HPDE6-E6E7 (cell line): ENCODE results near the gene PNMA6E.

Source experiments
- DNase-seq: peaks from one replicate; pipeline ENCODE4 v3.0.0; 2011; ENCODE audit warnings: missing footprints; ENCODE audit errors: extremely low spot score

PNMA6E gene

DNA sequence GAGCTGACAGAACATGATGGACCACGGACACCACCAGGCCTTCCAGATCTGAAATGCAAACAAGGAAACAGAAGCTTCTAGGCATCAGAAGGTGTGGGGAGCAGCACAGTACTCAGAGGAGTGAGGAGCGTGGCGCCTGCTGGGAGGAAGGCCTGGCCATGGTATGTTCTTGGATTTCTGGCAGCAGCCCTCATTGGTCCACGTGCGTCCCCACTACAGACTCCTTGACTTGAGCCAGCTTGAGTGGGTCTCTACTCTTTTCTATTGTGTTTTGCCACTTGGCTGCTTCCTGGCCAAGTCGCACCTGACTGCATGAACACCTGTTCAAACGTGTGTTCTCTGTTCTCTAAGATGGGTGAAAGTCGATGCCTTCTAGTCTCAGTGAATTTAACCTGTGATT is 49.2 kb downstream of the PNMA6E start:
- no peak for DNase-seq

DNA sequence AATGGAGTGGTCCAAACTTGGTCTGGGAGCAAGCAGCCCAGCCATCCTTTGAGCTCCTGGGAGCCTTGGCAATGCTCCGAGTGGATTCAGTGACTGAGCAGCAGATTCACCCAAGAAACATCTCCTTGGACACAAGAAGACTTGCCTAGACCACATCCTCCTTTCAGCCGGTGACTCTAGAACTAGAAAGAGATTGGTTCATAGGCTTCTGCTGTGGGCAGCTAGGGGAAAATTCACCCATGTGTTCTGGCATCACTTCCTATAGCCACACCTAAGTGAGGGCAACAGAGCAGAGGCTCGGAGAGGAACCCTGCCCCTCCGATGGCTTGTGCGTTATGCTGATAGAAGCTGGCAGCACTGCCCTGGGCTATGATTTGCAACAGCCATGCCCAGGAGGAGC is 51.2 kb downstream of the PNMA6E start:
- no peak for DNase-seq

DNA sequence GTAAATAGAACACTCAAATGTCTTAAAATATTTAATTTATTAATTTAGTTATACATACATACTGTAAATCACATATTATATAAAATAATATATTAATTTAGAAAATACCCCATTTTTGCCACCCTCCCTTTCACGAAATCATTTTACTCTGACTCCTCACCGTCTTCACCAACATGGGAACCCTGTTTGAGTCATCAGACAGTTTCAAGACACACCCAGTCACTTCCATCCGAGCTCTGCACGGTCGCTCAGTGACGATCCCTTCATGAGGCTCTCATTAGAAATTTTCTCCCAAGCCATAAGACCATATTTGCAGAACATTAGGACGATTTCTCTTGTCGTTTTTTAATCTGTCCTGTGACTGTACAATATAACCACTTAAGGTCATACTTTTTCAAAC is 52.7 kb downstream of the PNMA6E start:
- DNase-seq: no peak

DNA sequence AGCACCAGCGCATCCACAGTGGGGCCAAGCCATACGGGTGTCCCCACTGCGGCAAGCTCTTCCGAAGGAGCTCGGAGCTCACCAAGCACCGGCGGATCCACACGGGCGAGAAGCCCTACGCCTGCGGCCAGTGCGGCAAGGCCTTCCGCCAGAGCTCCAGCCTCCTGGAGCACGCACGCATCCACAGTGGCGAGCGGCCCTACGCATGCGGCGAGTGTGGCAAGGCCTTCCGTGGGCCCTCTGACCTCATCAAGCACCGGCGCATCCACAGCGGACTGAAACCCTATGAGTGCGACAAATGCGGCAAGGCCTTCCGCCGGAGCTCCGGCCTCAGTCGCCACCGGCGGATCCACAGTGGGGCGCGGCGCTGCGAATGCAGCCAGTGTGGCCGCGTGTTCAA is 53.6 kb downstream of the PNMA6E start:
- no peak for DNase-seq
